Ishikawa (cell line): ENCODE results near the gene PDK4.

Experiments
- CEBPB ChIP-seq: IDR thresholded peaks from 2 replicates; pipeline ENCODE4 v1.6.1; 2012
- CREB1 ChIP-seq: IDR thresholded peaks from 2 replicates; pipeline ENCODE4 v1.6.1; 2012; ENCODE audit warnings: low read depth
- EGR1 ChIP-seq: IDR thresholded peaks from 2 replicates; pipeline ENCODE4 v1.6.1; 2012
- EP300 ChIP-seq: IDR thresholded peaks from 2 replicates; pipeline ENCODE4 v1.6.1; 2012; ENCODE audit warnings: borderline replicate concordance
- FOXM1 ChIP-seq: IDR thresholded peaks from 2 replicates; pipeline ENCODE4 v1.6.1; 2012; ENCODE audit warnings: low read depth, borderline replicate concordance
- NFIC ChIP-seq: IDR thresholded peaks from 2 replicates; pipeline ENCODE4 v1.6.1; 2012
- RAD21 ChIP-seq: IDR thresholded peaks from 2 replicates; pipeline ENCODE4 v1.6.1; 2012; ENCODE audit warnings: low read depth
- TAF1 ChIP-seq: IDR thresholded peaks from 2 replicates; pipeline ENCODE4 v1.6.1; 2012; ENCODE audit warnings: low read depth, mild to moderate bottlenecking
- TCF12 ChIP-seq: IDR thresholded peaks from 2 replicates; pipeline ENCODE4 v1.6.1; 2012; ENCODE audit warnings: low read depth
- TEAD4 ChIP-seq: IDR thresholded peaks from 2 replicates; pipeline ENCODE4 v1.6.1; 2012
- YY1 ChIP-seq: IDR thresholded peaks from 2 replicates; pipeline ENCODE4 v1.6.1; 2012; ENCODE audit warnings: low read depth
- ZBTB7A ChIP-seq: IDR thresholded peaks from 2 replicates; pipeline ENCODE4 v1.6.1; 2012; ENCODE audit warnings: low read depth
- TF ChIP-seq, protein P1 (sequence below): IDR thresholded peaks from 2 replicates; pipeline ENCODE4 v1.6.1; 2012
- TF ChIP-seq, protein P2 (sequence below): IDR thresholded peaks from 2 replicates; pipeline ENCODE4 v1.6.1; 2012; ENCODE audit warnings: low read depth, mild to moderate bottlenecking
- TF ChIP-seq, protein P3 (sequence below): IDR thresholded peaks from 2 replicates; pipeline ENCODE4 v1.6.1; 2012

Gene PDK4

DNA sequence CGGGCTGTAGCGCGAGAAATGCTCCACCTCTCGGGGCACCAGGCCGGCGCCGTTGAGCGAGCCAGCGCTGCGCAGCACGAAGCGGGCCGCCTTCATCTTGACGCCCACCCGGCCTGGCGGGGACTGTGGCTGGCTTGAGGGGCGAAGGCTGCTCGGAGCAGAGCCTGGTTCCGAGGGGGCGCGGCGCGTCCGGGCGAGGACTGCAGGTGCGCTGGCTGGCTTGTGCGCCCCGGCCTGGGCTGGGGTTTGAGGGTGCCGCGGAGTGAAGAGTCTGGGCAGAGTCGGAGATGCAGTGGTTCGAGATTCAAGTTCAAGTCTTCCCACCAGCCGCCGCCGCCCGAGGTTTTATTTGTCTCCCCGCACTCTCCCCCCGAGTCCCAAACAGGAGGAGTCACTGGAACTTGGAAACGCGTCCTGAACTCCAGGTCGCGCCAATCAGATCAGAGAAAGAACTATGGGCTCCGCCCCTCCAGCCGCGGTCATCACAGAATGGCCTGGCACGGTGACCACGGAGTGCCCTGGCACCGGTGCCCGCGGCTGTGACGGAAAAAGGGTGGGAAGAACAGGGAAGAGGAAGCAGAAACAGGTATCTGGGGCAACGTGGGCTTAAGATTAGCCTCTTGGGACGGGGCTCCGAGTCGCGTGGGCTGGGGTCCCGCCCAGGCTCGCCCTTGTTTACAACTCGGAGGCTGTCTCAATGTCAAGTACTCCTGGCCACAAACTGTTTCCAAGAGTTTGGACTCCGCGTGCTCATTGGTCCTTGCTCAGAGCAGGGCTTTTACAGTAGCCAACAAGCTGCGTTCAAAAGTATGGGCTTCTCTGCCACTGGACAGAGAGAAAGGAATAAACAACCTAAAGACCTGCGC lies at the start of gene PDK4:
Gene PDK4, minus strand, starts transcription at position 319 of the 866 bp plus-strand sequence. Its CDS starts 223 bp downstream, at position 96.
- TF ChIP-seq EGR1 (no peak), EP300 (no peak), TEAD4 (no peak), NFIC (peak; percentile 54; the same call in 1 of the 2 replicates), TAF1 (peak; percentile 36; the same call in 1 of the 2 replicates), ZBTB7A (0 out of 2 replicates have a peak, but pooled peaks have one; percentile 13), CEBPB (no peak), TCF12 (no peak)
- TF ChIP-seq, protein P1, sequence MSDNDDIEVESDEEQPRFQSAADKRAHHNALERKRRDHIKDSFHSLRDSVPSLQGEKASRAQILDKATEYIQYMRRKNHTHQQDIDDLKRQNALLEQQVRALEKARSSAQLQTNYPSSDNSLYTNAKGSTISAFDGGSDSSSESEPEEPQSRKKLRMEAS: peak; percentile 67
- TF ChIP-seq, protein P2, sequence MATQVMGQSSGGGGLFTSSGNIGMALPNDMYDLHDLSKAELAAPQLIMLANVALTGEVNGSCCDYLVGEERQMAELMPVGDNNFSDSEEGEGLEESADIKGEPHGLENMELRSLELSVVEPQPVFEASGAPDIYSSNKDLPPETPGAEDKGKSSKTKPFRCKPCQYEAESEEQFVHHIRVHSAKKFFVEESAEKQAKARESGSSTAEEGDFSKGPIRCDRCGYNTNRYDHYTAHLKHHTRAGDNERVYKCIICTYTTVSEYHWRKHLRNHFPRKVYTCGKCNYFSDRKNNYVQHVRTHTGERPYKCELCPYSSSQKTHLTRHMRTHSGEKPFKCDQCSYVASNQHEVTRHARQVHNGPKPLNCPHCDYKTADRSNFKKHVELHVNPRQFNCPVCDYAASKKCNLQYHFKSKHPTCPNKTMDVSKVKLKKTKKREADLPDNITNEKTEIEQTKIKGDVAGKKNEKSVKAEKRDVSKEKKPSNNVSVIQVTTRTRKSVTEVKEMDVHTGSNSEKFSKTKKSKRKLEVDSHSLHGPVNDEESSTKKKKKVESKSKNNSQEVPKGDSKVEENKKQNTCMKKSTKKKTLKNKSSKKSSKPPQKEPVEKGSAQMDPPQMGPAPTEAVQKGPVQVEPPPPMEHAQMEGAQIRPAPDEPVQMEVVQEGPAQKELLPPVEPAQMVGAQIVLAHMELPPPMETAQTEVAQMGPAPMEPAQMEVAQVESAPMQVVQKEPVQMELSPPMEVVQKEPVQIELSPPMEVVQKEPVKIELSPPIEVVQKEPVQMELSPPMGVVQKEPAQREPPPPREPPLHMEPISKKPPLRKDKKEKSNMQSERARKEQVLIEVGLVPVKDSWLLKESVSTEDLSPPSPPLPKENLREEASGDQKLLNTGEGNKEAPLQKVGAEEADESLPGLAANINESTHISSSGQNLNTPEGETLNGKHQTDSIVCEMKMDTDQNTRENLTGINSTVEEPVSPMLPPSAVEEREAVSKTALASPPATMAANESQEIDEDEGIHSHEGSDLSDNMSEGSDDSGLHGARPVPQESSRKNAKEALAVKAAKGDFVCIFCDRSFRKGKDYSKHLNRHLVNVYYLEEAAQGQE: no peak
- TF ChIP-seq, protein P3, sequence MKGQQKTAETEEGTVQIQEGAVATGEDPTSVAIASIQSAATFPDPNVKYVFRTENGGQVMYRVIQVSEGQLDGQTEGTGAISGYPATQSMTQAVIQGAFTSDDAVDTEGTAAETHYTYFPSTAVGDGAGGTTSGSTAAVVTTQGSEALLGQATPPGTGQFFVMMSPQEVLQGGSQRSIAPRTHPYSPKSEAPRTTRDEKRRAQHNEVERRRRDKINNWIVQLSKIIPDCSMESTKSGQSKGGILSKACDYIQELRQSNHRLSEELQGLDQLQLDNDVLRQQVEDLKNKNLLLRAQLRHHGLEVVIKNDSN: no peak

DNA sequence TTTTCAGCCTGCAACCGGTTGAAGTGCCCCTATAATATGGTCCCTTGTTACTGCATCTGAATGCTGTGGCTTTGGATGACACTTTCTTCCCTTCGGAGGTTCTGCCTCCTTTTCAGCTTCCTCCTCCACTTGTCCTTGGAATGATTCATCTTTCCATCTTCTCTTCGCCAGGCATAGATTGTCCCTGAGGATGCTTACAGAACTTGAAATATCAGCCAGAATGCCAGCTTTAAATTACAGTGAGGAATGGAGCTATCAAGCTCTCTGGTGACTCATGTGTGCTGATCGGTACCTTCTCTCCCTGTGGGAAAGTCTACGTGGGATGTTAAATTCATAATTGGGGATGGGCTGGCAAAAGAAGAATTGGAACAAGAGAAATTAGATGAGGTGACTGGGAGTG lies 45.9 kb upstream of the PDK4 start:
- TF ChIP-seq RAD21: no peak
- no peak for TF ChIP-seq TAF1
- no peak for TF ChIP-seq FOXM1
- no peak for TF ChIP-seq CREB1
- TF ChIP-seq TEAD4: no peak
- no peak for TF ChIP-seq EGR1
- no peak for TF ChIP-seq TCF12
- TF ChIP-seq, protein P1: no peak
- TF ChIP-seq, protein P3: no peak
- TF ChIP-seq, protein P2: no peak
- TF ChIP-seq EP300: no peak
- TF ChIP-seq ZBTB7A: no peak
- no peak for TF ChIP-seq YY1

DNA sequence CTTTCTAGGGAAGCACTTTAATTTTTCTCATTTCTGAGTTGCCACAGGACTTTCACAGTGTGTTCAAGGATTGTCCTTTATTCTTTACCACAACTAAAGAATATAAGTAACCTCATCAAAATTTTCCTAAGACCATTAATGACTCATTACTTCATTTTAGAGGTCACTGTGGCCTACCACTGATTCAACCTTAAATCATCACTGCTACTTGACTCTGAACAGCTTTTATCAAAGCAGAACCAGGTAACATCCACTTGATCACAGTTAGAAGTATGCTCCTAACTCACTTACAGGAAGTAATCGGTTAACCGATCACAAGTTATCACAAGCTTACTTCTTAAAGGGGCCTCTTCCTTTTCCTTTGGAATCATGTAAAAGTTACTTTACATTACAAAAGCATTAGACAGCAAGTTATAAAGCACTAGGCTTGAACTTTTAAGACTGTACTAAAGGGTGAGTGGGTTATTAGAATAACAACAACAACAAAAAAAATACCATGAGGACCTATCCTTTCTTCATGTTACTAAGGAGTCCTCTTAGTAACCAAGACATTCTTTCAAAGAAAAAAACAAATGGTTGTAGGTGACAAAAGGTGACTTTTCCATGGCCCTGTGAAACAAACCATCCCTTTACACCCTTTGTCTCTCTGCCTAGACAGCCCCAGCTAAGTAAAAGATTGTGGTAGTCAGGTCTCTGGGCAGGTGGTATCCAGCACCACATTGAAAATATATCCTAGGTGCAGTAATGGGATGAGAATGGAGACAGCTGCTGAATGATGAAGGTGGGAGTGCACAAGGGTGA lies 40.0 kb upstream of the PDK4 start:
- no peak for TF ChIP-seq CREB1
- TF ChIP-seq, protein P3: no peak
- no peak for TF ChIP-seq EGR1
- TF ChIP-seq, protein P1: no peak
- no peak for TF ChIP-seq CEBPB
- no peak for TF ChIP-seq TEAD4
- no peak for TF ChIP-seq NFIC

DNA sequence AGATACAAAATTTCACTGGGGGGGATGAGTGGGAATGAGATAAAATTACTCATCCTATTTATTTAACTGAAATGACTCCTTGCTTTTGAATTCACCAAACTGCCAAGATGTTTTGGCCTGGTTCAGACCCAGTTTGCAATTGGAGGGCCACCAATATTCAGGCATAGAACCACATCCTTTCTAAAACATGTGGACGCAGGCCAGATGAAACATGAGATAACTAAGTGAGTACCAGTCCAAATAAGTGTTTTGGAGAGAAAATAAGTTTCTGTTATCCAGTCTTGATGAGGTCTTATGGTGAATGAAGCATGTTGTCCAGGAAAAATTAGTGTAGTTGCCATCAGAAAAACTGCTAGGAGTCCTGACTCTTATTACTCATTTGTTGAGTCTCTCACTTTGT lies 36.3 kb upstream of the PDK4 start:
- no peak for TF ChIP-seq ZBTB7A
- TF ChIP-seq, protein P2: no peak
